ENCODE data around the gene TSPAN5.
"Not testable (repeated sequence)": the region's sequence is repeated elsewhere in the genome, so short reads cannot be mapped to it uniquely, and the experiment has no call there.

TSPAN5 gene

GRCh38 chr4:98658287-98659105, at the start of gene TSPAN5:
Gene TSPAN5 (minus strand): TSS chr4:98658611.
- peak; percentile 85 for DNase-seq (ENCODE audit: low read depth)

GRCh38 chr4:98706935-98707334, 48.5 kb upstream of the TSPAN5 start:
- DNase-seq (ENCODE audit: low read depth) = no peak

GRCh38 chr4:98706200-98706813, 47.9 kb upstream of the TSPAN5 start:
- DNase-seq (ENCODE audit: low read depth) = no peak

- not testable (repeated sequence) for DNase-seq (ENCODE audit: low read depth)
Observed at GRCh38 chr4:98705586-98705985, 47.2 kb upstream of the TSPAN5 start.

GRCh38 chr4:98700656-98701055, 42.2 kb upstream of the TSPAN5 start:
- no peak for DNase-seq (ENCODE audit: low read depth)

- DNase-seq (ENCODE audit: low read depth) = no peak
Observed at GRCh38 chr4:98694076-98694475, 35.7 kb upstream of the TSPAN5 start.

- no peak for DNase-seq (ENCODE audit: low read depth)
Observed at GRCh38 chr4:98692411-98692810, 34.0 kb upstream of the TSPAN5 start.

- DNase-seq (ENCODE audit: low read depth) = no peak
Observed at GRCh38 chr4:98691588-98691987, 33.2 kb upstream of the TSPAN5 start.

GRCh38 chr4:98689507-98690174, 31.2 kb upstream of the TSPAN5 start:
- no peak for DNase-seq (ENCODE audit: low read depth)

- peak; percentile 96 for DNase-seq (ENCODE audit: low read depth)
Observed at GRCh38 chr4:98688411-98689290, 30.2 kb upstream of the TSPAN5 start.

GRCh38 chr4:98687876-98688275, 29.5 kb upstream of the TSPAN5 start:
- peak; percentile 10 for DNase-seq (ENCODE audit: low read depth)

GRCh38 chr4:98686847-98687246, 28.4 kb upstream of the TSPAN5 start:
- no peak for DNase-seq (ENCODE audit: low read depth)

GRCh38 chr4:98686043-98686707, 27.8 kb upstream of the TSPAN5 start:
- DNase-seq (ENCODE audit: low read depth) = no peak

GRCh38 chr4:98685225-98686042, 27.0 kb upstream of the TSPAN5 start:
- no peak for DNase-seq (ENCODE audit: low read depth)

GRCh38 chr4:98682719-98683118, 24.3 kb upstream of the TSPAN5 start:
- peak; percentile 73 for DNase-seq (ENCODE audit: low read depth)

GRCh38 chr4:98680806-98681205, 22.4 kb upstream of the TSPAN5 start:
- no peak for DNase-seq (ENCODE audit: low read depth)

GRCh38 chr4:98679738-98680137, 21.3 kb upstream of the TSPAN5 start:
- DNase-seq (ENCODE audit: low read depth) = no peak

GRCh38 chr4:98677799-98678198, 19.4 kb upstream of the TSPAN5 start:
- no peak for DNase-seq (ENCODE audit: low read depth)

GRCh38 chr4:98674404-98675173, 16.2 kb upstream of the TSPAN5 start:
- no peak for DNase-seq (ENCODE audit: low read depth)

GRCh38 chr4:98673978-98674377, 15.6 kb upstream of the TSPAN5 start:
- peak; percentile 50 for DNase-seq (ENCODE audit: low read depth)
